NCI-H2196 (cell line): ENCODE results near the gene PTPRE.

Experiments
- DNase-seq: peaks from one replicate; lab custom pipeline; 2025; ENCODE audit not compliant: unreplicated experiment; lab: John Stamatoyannopoulos, UW

PTPRE gene

DNA sequence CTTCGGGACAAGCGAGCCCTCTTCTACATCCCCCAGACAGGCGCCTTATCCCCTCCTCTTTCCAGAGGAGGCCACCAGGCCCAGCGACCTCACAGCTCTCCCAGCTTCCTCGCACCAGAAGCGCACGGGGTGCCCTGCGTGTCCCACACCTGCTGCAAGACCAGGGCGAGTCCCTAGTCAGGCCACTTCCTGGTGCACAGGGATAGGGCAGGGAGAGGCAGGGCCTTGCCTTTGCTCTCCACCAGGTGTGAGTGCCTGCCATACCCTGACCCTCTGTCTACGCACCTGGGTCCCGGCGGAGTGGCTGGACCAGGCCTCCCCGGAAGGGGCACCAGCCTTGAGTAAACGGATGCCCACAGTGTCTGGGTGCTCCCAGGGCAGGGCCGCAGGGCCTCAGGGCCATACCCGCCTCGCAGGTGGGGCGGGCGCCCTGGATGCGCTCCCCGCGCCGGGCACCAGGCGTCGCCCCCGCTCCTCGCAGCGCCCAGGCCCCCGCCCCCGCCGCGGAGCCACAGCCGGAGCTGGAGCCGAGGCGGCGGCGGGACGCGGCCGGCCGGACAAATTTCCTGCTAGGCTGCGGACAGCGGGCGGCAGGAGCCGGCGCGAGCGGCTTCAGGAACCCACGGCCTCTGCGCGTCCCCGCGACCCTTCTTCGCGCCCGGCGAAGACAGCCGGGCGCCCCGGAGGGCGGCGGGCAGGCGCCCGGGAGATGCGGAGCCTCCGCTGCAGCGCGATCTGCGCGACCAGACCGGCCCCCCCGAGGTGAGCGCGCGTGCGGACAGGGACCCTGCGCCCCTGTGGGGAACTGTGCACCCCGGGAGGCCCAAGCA is at the start of gene PTPRE:
Gene PTPRE (plus strand): TSS at position 556 of the 830 bp plus-strand sequence. CDS start 133,779 bp downstream, outside the sequence.
- DNase-seq = peak; percentile 20

GRCh38 chr10:127860592-127860991 is 46.3 kb upstream of the PTPRE start:
- DNase-seq = no peak

DNA sequence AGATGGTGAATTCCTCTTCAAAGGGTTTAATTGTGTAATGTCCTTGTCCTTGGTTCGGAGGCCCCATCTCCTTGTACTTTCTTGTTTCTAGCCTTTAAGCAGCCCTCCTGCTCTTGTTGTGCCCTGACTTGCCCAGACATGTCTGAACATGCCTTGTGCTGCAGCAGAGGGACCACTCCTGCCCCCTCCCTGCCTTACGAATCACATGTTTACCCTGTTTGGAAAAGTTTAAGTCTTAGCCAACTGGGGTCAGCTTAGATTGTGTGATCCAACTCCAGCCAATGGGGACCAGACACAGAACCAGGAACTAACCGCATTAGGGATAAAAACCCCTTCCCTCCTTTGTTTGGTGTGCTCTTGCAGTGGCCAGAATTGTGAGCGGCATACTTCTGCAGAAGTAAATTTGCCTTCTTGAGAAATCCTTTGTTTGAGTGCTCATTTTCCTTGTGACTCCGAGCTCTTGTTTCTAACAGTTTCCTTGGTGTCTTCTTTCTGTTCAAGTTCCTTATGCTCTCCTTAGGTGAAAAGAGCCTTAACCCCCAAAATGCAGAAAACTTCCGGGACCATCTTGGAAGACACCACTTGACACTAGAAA is 43.6 kb upstream of the PTPRE start:
- no peak for DNase-seq

DNA sequence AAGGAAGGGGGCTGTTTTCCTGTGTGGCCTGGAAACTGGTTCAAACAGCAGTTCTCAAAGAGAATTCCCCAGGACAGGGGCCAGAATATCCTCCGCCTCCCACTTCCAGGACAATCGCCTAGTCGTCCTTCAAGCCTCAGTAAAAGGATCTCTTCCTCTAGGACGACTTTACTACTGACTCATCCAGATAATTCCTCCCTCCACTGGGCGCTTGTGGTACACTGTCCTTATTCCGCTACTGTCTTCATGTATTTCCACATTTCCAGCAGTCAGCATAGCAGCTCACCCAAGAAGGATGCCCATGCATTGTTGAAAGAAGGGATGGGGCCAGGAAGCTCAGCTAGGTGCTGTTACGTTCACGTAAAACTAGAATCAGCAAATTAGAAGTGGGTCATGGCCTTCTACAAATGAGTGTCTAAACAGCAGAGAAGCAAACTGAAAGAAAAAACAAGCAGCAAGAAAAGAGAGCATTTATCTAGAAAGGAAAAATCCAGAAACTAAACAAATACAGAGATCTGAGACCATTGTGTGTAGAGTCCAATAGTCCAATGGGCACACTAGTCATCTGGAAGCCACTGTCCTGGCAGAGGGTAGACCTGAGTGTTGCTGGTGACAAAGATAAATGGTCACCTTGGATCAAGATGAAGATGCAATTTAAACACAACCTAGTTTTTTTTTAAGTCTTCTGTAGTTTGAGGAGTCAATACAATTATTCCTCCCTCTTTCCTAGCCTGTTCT is 40.5 kb upstream of the PTPRE start:
- no peak for DNase-seq

DNA sequence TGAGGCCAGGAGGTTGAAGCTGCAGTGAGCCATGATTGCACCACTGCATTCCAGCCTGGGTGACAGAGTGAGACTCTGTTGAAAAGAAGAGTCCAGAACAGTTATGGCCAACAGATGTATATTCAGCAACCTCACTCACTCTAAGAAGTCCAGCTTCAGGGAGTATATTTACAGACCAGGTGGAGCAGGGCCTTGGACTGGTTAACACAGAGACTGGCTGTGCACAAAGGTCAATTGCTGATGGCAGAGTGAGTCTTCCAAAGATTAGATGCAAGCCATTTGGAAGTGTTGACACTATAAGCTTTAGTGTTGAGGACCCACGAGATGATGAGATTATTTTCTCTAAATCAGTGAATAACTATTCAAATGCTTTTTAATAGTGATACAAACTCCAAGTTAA is 39.1 kb upstream of the PTPRE start:
- DNase-seq = no peak

GRCh38 chr10:127869329-127869728 is 37.6 kb upstream of the PTPRE start:
- no peak for DNase-seq

- no peak for DNase-seq
Measured at GRCh38 chr10:127871631-127872010, 35.3 kb upstream of the PTPRE start.

- no peak for DNase-seq
Measured at GRCh38 chr10:127872011-127872761, 34.7 kb upstream of the PTPRE start.

DNA sequence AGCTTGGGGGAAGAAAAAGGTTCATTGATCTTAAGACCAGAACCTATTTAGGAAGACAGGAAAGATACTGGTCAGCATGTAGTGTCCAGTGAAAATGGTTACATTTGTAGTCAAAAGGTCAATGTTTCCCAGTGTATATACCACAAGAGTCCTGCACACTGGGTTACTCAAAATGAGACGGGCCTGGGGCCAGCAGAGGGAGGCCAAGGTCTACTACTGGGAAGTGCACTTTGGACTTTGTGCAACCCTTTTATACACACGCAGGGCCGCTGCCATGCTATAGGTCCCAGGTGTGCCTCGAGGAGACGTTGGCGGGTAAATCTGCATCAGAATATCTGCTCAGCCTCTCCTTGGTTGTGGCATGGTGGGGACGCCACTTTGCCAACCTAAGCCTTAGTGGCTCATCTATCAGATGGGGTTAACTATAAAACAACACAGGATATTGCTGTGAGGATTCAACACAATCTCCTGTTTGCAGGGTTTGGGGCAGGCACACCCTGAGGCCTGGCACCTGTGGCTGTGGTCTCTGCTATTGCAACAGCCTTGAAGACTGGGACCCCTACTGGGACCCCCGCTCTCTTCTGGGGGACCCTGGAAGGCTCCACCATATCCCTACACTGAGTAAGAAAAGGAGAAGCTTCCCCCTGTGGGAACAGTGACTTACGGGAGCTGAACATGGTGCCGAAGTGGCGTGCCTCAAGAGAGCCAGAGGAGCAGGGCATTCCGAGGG is 33.9 kb upstream of the PTPRE start:
- no peak for DNase-seq

DNA sequence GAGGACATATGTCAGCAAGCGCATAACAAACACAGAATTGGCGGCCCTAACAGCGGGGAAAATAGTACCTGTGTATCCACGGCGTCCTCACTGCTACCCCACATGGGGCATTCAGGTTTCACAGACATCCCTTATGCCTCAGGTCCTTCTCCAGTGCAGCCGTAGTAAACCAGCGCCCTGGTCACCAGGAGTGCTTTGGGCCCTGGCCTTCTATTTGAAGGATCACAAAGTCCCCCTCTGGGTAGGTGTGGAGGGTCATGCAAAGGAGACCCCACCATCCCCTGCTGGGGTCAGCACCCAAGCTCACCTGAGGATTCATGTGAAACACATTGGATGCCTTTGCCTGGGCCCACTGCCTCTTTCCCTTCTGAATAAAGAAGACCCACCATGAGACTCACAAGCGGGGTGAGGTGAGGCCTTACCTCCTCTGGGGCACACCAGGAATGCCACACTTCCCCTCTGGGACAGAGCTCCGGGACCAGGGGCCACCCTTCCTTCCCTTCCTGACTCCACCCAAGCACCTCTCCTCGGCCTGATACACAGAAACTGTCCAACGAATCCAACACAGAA is 32.9 kb upstream of the PTPRE start:
- DNase-seq = no peak

- DNase-seq = no peak
Measured at GRCh38 chr10:127874671-127875448, 32.0 kb upstream of the PTPRE start.

- no peak for DNase-seq
Measured at GRCh38 chr10:127875449-127875765, 31.5 kb upstream of the PTPRE start.

DNA sequence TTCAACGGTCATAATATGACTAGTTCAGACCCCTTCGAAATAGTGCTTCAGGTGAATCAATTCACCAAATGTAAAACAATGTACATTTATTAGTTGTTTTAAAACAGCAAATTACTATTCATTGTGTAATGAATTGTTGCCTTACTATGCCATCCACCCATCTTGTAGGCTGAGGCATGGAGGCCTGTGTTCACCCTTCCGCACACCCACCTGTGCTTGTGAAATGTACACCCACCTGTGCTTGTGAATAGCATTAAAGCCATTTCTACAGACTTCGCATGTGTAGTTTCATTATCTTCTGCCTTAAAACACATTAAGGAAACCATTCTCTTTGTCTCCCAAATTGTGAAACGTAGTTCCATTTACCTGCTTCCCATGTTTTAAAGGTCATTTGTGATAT is 31.0 kb upstream of the PTPRE start:
- DNase-seq = no peak

DNA sequence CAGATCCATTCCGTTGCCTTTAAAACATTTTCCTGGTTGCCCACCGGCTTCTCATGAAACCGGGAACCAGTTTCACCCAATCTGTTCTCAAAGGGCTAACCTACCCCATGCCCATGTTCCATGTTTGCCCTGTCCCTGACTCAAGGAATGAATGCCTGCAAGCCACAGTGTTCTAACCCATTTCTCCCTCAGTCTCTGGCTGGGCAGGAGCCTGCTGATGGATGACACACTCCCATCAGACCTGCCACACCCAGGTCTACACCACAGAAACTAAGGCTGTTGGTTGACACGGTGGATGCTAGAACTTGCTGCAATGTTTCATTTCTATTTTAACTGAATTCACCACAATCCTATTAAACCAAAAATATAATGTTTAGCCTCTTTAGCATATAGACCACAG is 29.8 kb upstream of the PTPRE start:
- DNase-seq = no peak

- DNase-seq = no peak
Measured at GRCh38 chr10:127877699-127878098, 29.2 kb upstream of the PTPRE start.

GRCh38 chr10:127878475-127879055 is 28.3 kb upstream of the PTPRE start:
- no peak for DNase-seq

DNA sequence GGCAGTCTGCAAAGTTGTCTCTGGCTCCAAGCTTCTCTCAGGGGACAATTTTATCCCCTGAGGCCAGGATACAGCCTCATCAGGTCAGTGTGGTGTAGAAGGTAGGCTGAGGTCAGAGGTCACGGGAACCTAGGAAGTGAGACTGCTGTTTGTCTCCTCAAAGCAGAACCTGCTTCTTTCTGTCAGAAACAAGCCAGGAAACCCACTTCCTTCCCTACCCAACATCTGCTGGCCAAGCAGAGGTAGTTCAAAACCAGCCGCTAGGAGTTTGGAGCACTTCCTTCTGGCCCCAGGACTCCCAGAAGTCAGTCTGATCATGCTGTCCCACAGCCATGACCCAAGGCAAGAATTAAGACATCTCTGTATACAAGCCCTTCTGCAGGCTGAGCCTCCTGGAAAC is 26.3 kb upstream of the PTPRE start:
- no peak for DNase-seq

GRCh38 chr10:127881262-127881661 is 25.6 kb upstream of the PTPRE start:
- no peak for DNase-seq

GRCh38 chr10:127882391-127882790 is 24.5 kb upstream of the PTPRE start:
- no peak for DNase-seq
